Measurements from ENCODE around the gene MTOR. TPM values are rescaled to one million over a fixed set of nuclear protein-coding genes. Genes with fewer than 3 reads are reported as not detected.
A peak's percentile ranks its signal among the peaks of the same experiment; 100 is the strongest.

Gene MTOR
- total RNA-seq, 1 donor from 2014 or later: 67.2 TPM

DNA sequence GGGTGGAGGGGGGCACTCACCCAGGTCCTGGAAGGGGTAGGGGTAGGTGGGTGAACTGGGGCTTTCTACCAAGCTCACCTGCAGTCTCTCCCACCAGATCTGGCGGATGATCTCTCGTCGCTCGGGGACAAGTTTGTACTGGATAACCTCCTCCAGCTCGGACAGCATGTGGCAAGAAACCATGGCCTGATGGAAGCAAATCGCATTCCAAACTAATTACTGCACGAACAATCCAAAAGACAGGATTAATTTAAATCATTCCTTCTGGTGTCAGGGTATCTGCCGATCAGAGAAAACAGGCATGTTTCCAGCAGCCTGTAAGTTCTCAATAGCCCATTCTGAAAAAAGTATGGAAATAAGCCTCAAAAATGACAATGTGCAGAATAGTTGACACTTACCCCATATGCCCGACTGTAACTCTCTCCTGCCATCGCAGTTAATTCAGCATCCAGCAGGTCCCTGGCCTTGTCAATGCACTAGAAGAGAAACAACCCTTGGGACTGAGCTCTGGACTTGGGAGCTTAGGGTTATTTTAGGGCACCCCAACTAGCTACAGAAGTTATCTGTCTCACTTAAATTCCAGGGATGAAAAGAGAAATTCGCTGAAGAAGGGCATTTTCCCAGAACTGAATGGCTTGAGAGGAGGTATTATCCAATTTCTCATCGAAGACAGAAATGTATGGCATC lies 117.6 kb downstream of the MTOR start:
- H3K9me3 Mint-ChIP-seq: no peaks in the 10 kb centered on the region
- H3K27me3 Mint-ChIP-seq (ENCODE audit: low read depth): no peaks in the 10 kb centered on the region
- H3K4me1 Mint-ChIP-seq: no peaks in the 10 kb centered on the region
- TF ChIP-seq CTCF (conservative IDR thresholded peaks at IDR 0.05): no peak
- H3K36me3 Mint-ChIP-seq (ENCODE audit: low read depth): peaks cover 11% of the 10 kb centered on the region
- H3K4me3 Mint-ChIP-seq: no peak overlapping the region
- no peak for DNase-seq (ENCODE audit: low read depth, low spot score)
- no peak overlapping the region for H3K27ac Mint-ChIP-seq (ENCODE audit: unreplicated experiment)

DNA sequence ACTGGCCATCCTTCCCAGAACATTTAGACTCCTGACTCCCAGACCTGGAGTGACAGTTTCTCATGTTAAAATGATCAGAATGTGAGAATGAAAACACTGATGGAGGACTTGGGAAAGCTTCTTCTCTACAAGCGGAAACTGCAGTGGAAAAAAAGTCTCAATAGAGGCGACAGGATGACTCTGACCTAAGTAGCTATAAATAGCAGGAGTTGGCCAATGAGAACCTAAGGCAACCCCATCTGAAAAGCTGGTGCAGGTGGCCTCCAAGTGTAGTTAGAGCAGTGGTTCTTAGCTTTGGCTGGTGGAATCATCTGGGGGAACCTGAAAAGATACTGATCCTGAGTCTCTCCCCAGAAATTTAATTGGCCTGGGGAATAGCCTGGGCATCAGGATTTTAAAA lies 118.4 kb downstream of the MTOR start:
- no peak for TF ChIP-seq CTCF (conservative IDR thresholded peaks at IDR 0.05)
- no peak overlapping the region for H3K27ac Mint-ChIP-seq (ENCODE audit: unreplicated experiment)
- H3K36me3 Mint-ChIP-seq (ENCODE audit: low read depth): peaks cover 8% of the 10 kb centered on the region
- H3K4me3 Mint-ChIP-seq: no peak overlapping the region
- no peaks in the 10 kb centered on the region for H3K9me3 Mint-ChIP-seq
- H3K27me3 Mint-ChIP-seq (ENCODE audit: low read depth): no peaks in the 10 kb centered on the region
- no peaks in the 10 kb centered on the region for H3K4me1 Mint-ChIP-seq
- DNase-seq (ENCODE audit: low read depth, low spot score): no peak

DNA sequence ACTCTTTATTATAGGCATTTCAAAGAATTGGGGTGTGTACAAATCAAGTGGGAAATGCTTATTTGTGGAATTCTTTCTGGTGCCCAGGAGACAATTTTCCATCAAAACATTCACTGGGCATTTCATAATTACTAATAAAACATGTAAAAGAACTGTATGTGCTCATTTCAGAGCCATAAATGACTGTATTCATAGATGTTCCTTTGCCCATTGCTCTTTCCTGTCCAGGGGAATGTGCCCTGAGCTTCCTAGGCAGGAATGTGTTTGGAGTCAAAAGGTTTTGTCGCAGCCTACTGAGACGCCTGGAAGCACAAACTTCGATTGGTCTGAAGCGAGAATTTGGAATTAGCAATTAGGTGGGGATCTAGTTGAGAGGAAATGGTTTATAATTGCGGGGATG lies 119.0 kb downstream of the MTOR start:
- Mint-ChIP-seq H3K27me3 (ENCODE audit: low read depth) (no peaks in the 10 kb centered on the region), H3K9me3 (no peaks in the 10 kb centered on the region), H3K36me3 (ENCODE audit: low read depth) (peaks cover 8% of the 10 kb centered on the region), H3K27ac (ENCODE audit: unreplicated experiment) (no peak overlapping the region), H3K4me1 (no peaks in the 10 kb centered on the region), H3K4me3 (no peak overlapping the region)
- no peak for TF ChIP-seq CTCF (conservative IDR thresholded peaks at IDR 0.05)
- no peak for DNase-seq (ENCODE audit: low read depth, low spot score)

GRCh38 chr1:11142618-11143391 lies 119.5 kb downstream of the MTOR start:
- H3K4me3 Mint-ChIP-seq: no peak overlapping the region
- no peaks in the 10 kb centered on the region for H3K9me3 Mint-ChIP-seq
- H3K27me3 Mint-ChIP-seq (ENCODE audit: low read depth): no peaks in the 10 kb centered on the region
- no peak for DNase-seq (ENCODE audit: low read depth, low spot score)
- no peak for TF ChIP-seq CTCF (conservative IDR thresholded peaks at IDR 0.05)
- peaks cover 8% of the 10 kb centered on the region for H3K36me3 Mint-ChIP-seq (ENCODE audit: low read depth)
- no peaks in the 10 kb centered on the region for H3K4me1 Mint-ChIP-seq
- no peak overlapping the region for H3K27ac Mint-ChIP-seq (ENCODE audit: unreplicated experiment)

DNA sequence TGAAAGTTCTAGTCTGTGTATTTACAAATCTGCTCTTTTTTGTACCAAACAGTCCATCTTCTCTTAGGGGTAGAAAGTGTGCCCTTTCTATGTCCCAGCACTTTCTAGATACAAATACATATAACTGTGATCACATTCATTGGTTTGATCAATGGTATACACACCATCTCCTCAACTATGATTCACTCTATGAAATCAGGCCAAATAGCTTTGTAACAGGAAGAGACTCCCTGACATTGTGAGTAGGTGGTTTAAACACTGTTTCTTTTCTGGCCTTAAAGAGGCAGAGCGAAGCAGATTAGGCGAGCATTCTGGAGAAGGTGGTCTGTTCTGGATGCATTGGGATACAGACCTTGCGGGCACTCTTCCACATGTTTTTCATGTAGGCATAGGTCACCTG lies 123.4 kb downstream of the MTOR start:
- no peaks in the 10 kb centered on the region for H3K9me3 Mint-ChIP-seq
- H3K4me1 Mint-ChIP-seq: no peaks in the 10 kb centered on the region
- H3K4me3 Mint-ChIP-seq: no peak overlapping the region
- peaks cover 5% of the 10 kb centered on the region for H3K36me3 Mint-ChIP-seq (ENCODE audit: low read depth)
- TF ChIP-seq CTCF (conservative IDR thresholded peaks at IDR 0.05): no peak
- H3K27me3 Mint-ChIP-seq (ENCODE audit: low read depth): no peaks in the 10 kb centered on the region
- no peak for DNase-seq (ENCODE audit: low read depth, low spot score)
- H3K27ac Mint-ChIP-seq (ENCODE audit: unreplicated experiment): peak overlapping the region; percentile 71
